Mesothelial cell of epicardium (in vitro differentiated cells): ENCODE measurements around the gene CUBN. TPM values are rescaled to one million over a fixed set of nuclear protein-coding genes. Genes with fewer than 3 reads are reported as not detected.

Experiments used
- DNase-seq, 2 experiments: peaks; one replicate each; pipeline ENCODE4 v3.0.0; 2021; ENCODE audit warnings: low spot score in 2 of 2; ENCODE audit not compliant: unreplicated experiment in 2 of 2
- H3K27ac Mint-ChIP-seq: 2 replicates; pipeline ENCODE4 v1.8.0; 2021; ENCODE audit warnings: mixed read lengths
- H3K27me3 Mint-ChIP-seq: 2 replicates; pipeline ENCODE4 v1.8.0; 2021; ENCODE audit warnings: low read depth, mixed read lengths
- H3K36me3 Mint-ChIP-seq: 2 replicates; pipeline ENCODE4 v1.8.0; 2021; ENCODE audit warnings: mixed read lengths
- H3K4me1 Mint-ChIP-seq: 2 replicates; pipeline ENCODE4 v1.8.0; 2021; ENCODE audit warnings: mixed read lengths
- H3K4me3 Mint-ChIP-seq: 2 replicates; pipeline ENCODE4 v1.8.0; 2021; ENCODE audit warnings: mild to moderate bottlenecking, moderate library complexity, mixed read lengths
- H3K9me3 Mint-ChIP-seq: 2 replicates; pipeline ENCODE4 v1.8.0; 2021; ENCODE audit warnings: mixed read lengths
- total RNA-seq: library from RNA; stranded (reverse); gene quantifications from 3 replicates; pipeline ENCODE4 v1.2.1, GENCODE V29; 2021
- TF ChIP-seq, protein P1 (sequence below): fragments of 200-600 bp; sonication (generic); IDR thresholded peaks from one replicate; pipeline ENCODE4 v1.5.0; 2021; ENCODE audit warnings: antibody characterized with exemption; ENCODE audit not compliant: unreplicated experiment

CUBN gene
- total RNA-seq, 1 donor from 2014 or later, result 1.5 TPM

- TF ChIP-seq, protein P1, sequence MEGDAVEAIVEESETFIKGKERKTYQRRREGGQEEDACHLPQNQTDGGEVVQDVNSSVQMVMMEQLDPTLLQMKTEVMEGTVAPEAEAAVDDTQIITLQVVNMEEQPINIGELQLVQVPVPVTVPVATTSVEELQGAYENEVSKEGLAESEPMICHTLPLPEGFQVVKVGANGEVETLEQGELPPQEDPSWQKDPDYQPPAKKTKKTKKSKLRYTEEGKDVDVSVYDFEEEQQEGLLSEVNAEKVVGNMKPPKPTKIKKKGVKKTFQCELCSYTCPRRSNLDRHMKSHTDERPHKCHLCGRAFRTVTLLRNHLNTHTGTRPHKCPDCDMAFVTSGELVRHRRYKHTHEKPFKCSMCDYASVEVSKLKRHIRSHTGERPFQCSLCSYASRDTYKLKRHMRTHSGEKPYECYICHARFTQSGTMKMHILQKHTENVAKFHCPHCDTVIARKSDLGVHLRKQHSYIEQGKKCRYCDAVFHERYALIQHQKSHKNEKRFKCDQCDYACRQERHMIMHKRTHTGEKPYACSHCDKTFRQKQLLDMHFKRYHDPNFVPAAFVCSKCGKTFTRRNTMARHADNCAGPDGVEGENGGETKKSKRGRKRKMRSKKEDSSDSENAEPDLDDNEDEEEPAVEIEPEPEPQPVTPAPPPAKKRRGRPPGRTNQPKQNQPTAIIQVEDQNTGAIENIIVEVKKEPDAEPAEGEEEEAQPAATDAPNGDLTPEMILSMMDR, result no peak
- H3K27ac Mint-ChIP-seq, result no peak overlapping the region
- no peak for DNase-seq
- no peak overlapping the region for H3K4me3 Mint-ChIP-seq
- peaks cover 22% of the 10 kb centered on the region for H3K4me1 Mint-ChIP-seq
- H3K9me3 Mint-ChIP-seq, result no peaks in the 10 kb centered on the region
- H3K27me3 Mint-ChIP-seq, result no peaks in the 10 kb centered on the region
- H3K36me3 Mint-ChIP-seq, result peaks cover 1% of the 10 kb centered on the region
Observed at GRCh38 chr10:17157024-17157423, 27.4 kb upstream of the CUBN start.

- Mint-ChIP-seq H3K27me3 (no peaks in the 10 kb centered on the region), H3K4me3 (no peak overlapping the region), H3K27ac (peak overlapping the region; percentile 66), H3K9me3 (no peaks in the 10 kb centered on the region), H3K4me1 (peaks cover 26% of the 10 kb centered on the region), H3K36me3 (peaks cover 1% of the 10 kb centered on the region)
- TF ChIP-seq, protein P1, result no peak
- no peak for DNase-seq
Observed at GRCh38 chr10:17155826-17156225, 26.2 kb upstream of the CUBN start.

- Mint-ChIP-seq H3K27ac (peak overlapping the region; percentile 75), H3K4me3 (no peak overlapping the region), H3K36me3 (peaks cover 1% of the 10 kb centered on the region), H3K27me3 (no peaks in the 10 kb centered on the region), H3K4me1 (peaks cover 33% of the 10 kb centered on the region), H3K9me3 (no peaks in the 10 kb centered on the region)
- DNase-seq, result no peak
- TF ChIP-seq, protein P1, result no peak
Observed at GRCh38 chr10:17154116-17154515, 24.5 kb upstream of the CUBN start.

DNA sequence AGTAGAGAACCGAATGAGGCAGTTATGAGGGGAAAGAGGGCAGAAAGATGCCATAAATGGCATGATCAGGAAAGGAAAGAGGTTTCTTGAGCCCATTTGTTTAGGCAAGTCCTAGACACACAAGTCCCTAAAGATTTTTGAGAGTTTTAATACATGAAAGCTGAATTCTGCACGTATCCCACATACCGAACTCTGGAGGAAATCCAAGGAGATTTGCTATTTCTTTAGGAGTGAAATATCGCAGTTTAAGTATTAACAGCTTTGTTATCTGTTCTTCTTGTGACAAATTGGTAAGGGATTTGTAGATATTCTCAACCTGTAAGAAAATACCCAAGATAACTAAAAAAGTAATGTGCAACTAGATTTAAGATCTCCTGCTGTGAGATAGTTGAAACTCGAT is 23.7 kb upstream of the CUBN start:
- peak overlapping the region; percentile 15 for H3K27ac Mint-ChIP-seq
- TF ChIP-seq, protein P1, result no peak

GRCh38 chr10:17151716-17152115 is 22.1 kb upstream of the CUBN start:
- H3K4me3 Mint-ChIP-seq, result no peak overlapping the region
- H3K27ac Mint-ChIP-seq, result no peak overlapping the region
- H3K9me3 Mint-ChIP-seq, result no peaks in the 10 kb centered on the region
- TF ChIP-seq, protein P1, result no peak
- H3K4me1 Mint-ChIP-seq, result peaks cover 43% of the 10 kb centered on the region
- no peaks in the 10 kb centered on the region for H3K27me3 Mint-ChIP-seq
- DNase-seq, result no peak
- peaks cover 1% of the 10 kb centered on the region for H3K36me3 Mint-ChIP-seq

More for the DNA sequence above, 23.7 kb upstream of the CUBN start:
- peaks cover 34% of the 10 kb centered on the region for H3K4me1 Mint-ChIP-seq
- H3K27me3 Mint-ChIP-seq, result no peaks in the 10 kb centered on the region
- H3K9me3 Mint-ChIP-seq, result no peaks in the 10 kb centered on the region
- peaks cover 1% of the 10 kb centered on the region for H3K36me3 Mint-ChIP-seq
- no peak for DNase-seq
- H3K4me3 Mint-ChIP-seq, result no peak overlapping the region
